Transverse colon (tissue), 4 donors: Measurements from ENCODE around the gene DENND1A. TPM values are rescaled to one million over a fixed set of nuclear protein-coding genes. Genes with fewer than 3 reads are reported as not detected.

Source experiments
- DNase-seq: peaks from one replicate; pipeline ENCODE4 v3.0.0-alpha.2; 2019
- H3K27ac ChIP-seq, 4 donors: fragments of 200-600 bp; sonication (generic); 2 replicates each; pipeline ENCODE4 v1.5.1; 2016 to 2018; ENCODE audit warnings: inconsistent platforms in 4 of 4
- H3K27me3 ChIP-seq: fragments of 200-600 bp; sonication (generic); 2 replicates; pipeline ENCODE4 v1.5.1; 2017; ENCODE audit warnings: inconsistent platforms
- H3K36me3 ChIP-seq, 4 donors: fragments of 200-600 bp; sonication (generic); 2 replicates each; pipeline ENCODE4 v1.5.1; 2017 to 2019; ENCODE audit warnings: inconsistent platforms in 4 of 4
- H3K4me1 ChIP-seq, 4 donors: fragments of 200-600 bp; sonication (generic); 2 replicates each; pipeline ENCODE4 v1.5.1; 2017 to 2020; ENCODE audit warnings: inconsistent platforms in 4 of 4
- H3K4me3 ChIP-seq, 4 donors: fragments of 200-600 bp; sonication (generic); 1 replicate in 1 of 4; 2 replicates in 3 of 4; pipeline versions ENCODE4 v1.5.1 to v1.6.1; 2017 to 2019; ENCODE audit warnings: inconsistent platforms in 4 of 4
- H3K9me3 ChIP-seq, 2 donors: fragments of 200-600 bp; sonication (generic); 2 replicates each; pipeline ENCODE4 v1.5.1; 2017 to 2019; ENCODE audit warnings: inconsistent platforms in 2 of 2
- CTCF ChIP-seq, 5 experiments: fragments of 200-600 bp in 3 of 5; fragments of 450-650 bp in 2 of 5; sonication (generic) in 3 of 5; IDR thresholded peaks; 1 replicate in 2 of 5; 2 replicates in 3 of 5; pipeline ENCODE4 v1.5.1; 2016 to 2017; ENCODE audit warnings: antibody characterized with exemption in 5 of 5, inconsistent platforms in 3 of 5, mild to moderate bottlenecking in 2 of 5, moderate library complexity in 1 of 5
- EP300 ChIP-seq: sonication (generic); formaldehyde crosslinking; IDR thresholded peaks from one replicate; pipeline ENCODE4 v1.6.1; 2017; ENCODE audit warnings: antibody characterized with exemption, low read depth
- POLR2A ChIP-seq: fragments of 450-650 bp; IDR thresholded peaks from one replicate; pipeline ENCODE4 v1.6.1; 2016; ENCODE audit warnings: antibody characterized with exemption, mild to moderate bottlenecking, moderate library complexity
- POLR2AphosphoS5 ChIP-seq, 3 donors: sonication (generic); formaldehyde crosslinking; IDR thresholded peaks; one replicate each; pipeline ENCODE4 v1.6.1; 2016; ENCODE audit warnings: antibody characterized with exemption in 3 of 3
- WGBS, 2 donors: methylation state at CpG; one replicate each; pipeline ENCODE4 v1.1.5; 2018; ENCODE audit warnings: low coverage in 1 of 2; 5-methylcytosine and 5-hydroxymethylcytosine counted together
- in situ Hi-C, 4 donors: fragments of 200-750 bp; cut with MboI; loops; one replicate each; pipeline versions ENCODE4 v1.15.0 to v1.15.1; 2017; ENCODE audit warnings: low sequenced_read_pairs in 3 of 4, low pct_ligation_motif_present in 1 of 4, low pct_unique_long_range_greater_than_20kb in 1 of 4
- intact Hi-C: fragments of 100-400 bp; cut with DNase I; formaldehyde crosslinking; loops from one replicate; pipeline ENCODE4 v1.15.1; 2023; ENCODE audit warnings: low total_unique reads
- total RNA-seq, 4 donors: library from RNA; depleted of rRNA; stranded (reverse); fragments of >200 nt; gene quantifications; one replicate each; pipeline ENCODE4 v1.1.0, GENCODE V29; 2016

DENND1A gene
- total RNA-seq, 4 donors from 2014 or later: 12.5 to 78.6 (median 40.0) TPM

GRCh38 chr9:123659358-123659757 is 270.6 kb downstream of the DENND1A start:
- 88 to 93% methylated on average over 1 of the region's 1 CpG for WGBS, 2 donors
- H3K9me3 ChIP-seq: peaks cover 0 to 4% of the 10 kb centered on the region in 2 donors
- peaks cover 0 to 14% (median 6%) of the 10 kb centered on the region in 4 donors for H3K36me3 ChIP-seq
- no peak overlapping the region for H3K27ac ChIP-seq
- in situ Hi-C loops (no loop called here), intact Hi-C loops (no loop called here)
- no peak overlapping the region for H3K4me3 ChIP-seq
- no peak for DNase-seq
- no peaks in the 10 kb centered on the region for H3K4me1 ChIP-seq
- no peaks in the 10 kb centered on the region for H3K27me3 ChIP-seq
- TF ChIP-seq CTCF (IDR thresholded peaks at IDR 0.05): no peak
- TF ChIP-seq EP300: no peak
- TF ChIP-seq POLR2A: no peak
- no peak for TF ChIP-seq POLR2AphosphoS5 (IDR thresholded peaks at IDR 0.05)

DNA sequence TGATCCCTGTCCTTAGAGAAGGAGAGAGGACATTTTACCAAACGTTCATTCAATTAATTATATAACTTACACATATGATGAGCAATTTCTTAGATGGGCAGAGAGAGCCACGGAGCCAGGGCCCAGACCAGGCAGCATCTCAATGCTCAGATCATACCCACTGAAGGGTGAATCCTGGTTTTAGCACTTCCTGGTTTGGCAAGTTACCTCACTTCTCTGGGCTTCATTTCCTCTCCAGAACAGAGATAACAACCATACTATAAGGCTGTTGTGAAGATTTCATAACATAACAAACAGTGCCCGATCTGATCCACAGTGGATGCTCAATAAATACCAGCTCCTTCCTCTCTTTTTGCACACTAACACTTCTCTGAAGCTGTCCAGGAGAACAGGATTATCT is 271.1 kb downstream of the DENND1A start:
- Histone ChIP-seq H3K27me3 (no peaks in the 10 kb centered on the region), H3K36me3 (peaks cover 0 to 12% (median 5%) of the 10 kb centered on the region in 4 donors), H3K27ac (no peak overlapping the region), H3K9me3 (peaks cover 0 to 1% of the 10 kb centered on the region in 2 donors), H3K4me3 (no peak overlapping the region), H3K4me1 (no peaks in the 10 kb centered on the region)
- no peak for DNase-seq
- intact Hi-C loops: no loop called here
- TF ChIP-seq CTCF (IDR thresholded peaks at IDR 0.05) (no peak), POLR2A (no peak), EP300 (no peak), POLR2AphosphoS5 (IDR thresholded peaks at IDR 0.05) (no peak)
- in situ Hi-C loops: no loop called here
- 55 to 64% methylated on average over 3 of the region's 3 CpGs for WGBS, 2 donors

DNA sequence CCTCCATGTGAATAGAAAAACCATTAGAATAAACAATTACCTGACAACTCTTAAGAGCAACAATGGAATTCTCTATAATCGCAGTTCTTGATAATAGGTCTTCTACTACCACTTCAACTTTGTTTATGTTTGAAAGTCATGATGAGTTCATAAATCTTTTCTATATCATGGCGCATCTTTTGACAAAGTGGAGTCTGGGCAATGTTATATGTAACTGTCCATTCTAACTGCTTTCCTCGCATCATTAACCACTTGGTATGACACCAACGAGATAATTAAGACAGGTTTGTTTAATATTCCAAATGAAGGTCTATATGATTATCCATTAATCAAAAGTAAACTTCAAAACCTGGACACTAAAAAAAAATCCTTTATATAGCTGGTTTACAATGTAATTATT is 272.0 kb downstream of the DENND1A start:
- Histone ChIP-seq H3K4me3 (no peak overlapping the region), H3K9me3 (no peaks in the 10 kb centered on the region), H3K27ac (no peak overlapping the region), H3K27me3 (no peaks in the 10 kb centered on the region), H3K4me1 (peaks cover 0 to 5% (median 1%) of the 10 kb centered on the region in 4 donors), H3K36me3 (peaks cover 0 to 12% (median 5%) of the 10 kb centered on the region in 4 donors)
- 82 to 88% methylated on average over 4 of the region's 4 CpGs for WGBS, 2 donors
- in situ Hi-C loops: no loop called here
- no peak for DNase-seq
- intact Hi-C loops: no loop called here
- no peak for TF ChIP-seq CTCF (IDR thresholded peaks at IDR 0.05)
- TF ChIP-seq POLR2AphosphoS5 (IDR thresholded peaks at IDR 0.05): no peak
- TF ChIP-seq EP300: no peak
- TF ChIP-seq POLR2A: no peak

- no peak for TF ChIP-seq POLR2A
- TF ChIP-seq POLR2AphosphoS5 (IDR thresholded peaks at IDR 0.05): no peak
- TF ChIP-seq CTCF (IDR thresholded peaks at IDR 0.05): no peak
- no peak for TF ChIP-seq EP300
- H3K9me3 ChIP-seq: no peaks in the 10 kb centered on the region
- intact Hi-C loops (no loop called here), in situ Hi-C loops (no loop called here)
- DNase-seq: no peak
- H3K36me3 ChIP-seq: peaks cover 0 to 5% (median under 1%) of the 10 kb centered on the region in 4 donors
- 98 to 100% methylated on average over 1 to 7 of the region's 7 CpGs for WGBS, 2 donors
- H3K4me3 ChIP-seq: no peak overlapping the region
- peaks cover 0 to 10% (median 3%) of the 10 kb centered on the region in 4 donors for H3K4me1 ChIP-seq
- no peaks in the 10 kb centered on the region for H3K27me3 ChIP-seq
- H3K27ac ChIP-seq: no peak overlapping the region
Measured at GRCh38 chr9:123657099-123657498, 272.8 kb downstream of the DENND1A start.
